Panc1 (cell line): ENCODE results near the gene ORM1.

ENCODE experiments used
- POLR2AphosphoS5 ChIP-seq: IDR thresholded peaks from 2 replicates; pipeline ENCODE4 v1.6.1; 2012; ENCODE audit warnings: mild to moderate bottlenecking, low read depth, low read length, moderate library complexity
- SIN3A ChIP-seq: IDR thresholded peaks from 2 replicates; pipeline ENCODE4 v1.6.1; 2012; ENCODE audit warnings: low read depth, mild to moderate bottlenecking, low read length, moderate library complexity, borderline replicate concordance; ENCODE audit not compliant: insufficient read depth
- TCF7L2 ChIP-seq: IDR thresholded peaks from 2 replicates; pipeline ENCODE4 v1.6.1; 2011; ENCODE audit warnings: mild to moderate bottlenecking, low read depth, low read length, inconsistent platforms
- TF ChIP-seq, protein P1 (sequence below): fragments of 450-650 bp; IDR thresholded peaks from 2 replicates; pipeline ENCODE4 v1.5.1; 2017; ENCODE audit warnings: mild to moderate bottlenecking

- TF ChIP-seq, protein P1, sequence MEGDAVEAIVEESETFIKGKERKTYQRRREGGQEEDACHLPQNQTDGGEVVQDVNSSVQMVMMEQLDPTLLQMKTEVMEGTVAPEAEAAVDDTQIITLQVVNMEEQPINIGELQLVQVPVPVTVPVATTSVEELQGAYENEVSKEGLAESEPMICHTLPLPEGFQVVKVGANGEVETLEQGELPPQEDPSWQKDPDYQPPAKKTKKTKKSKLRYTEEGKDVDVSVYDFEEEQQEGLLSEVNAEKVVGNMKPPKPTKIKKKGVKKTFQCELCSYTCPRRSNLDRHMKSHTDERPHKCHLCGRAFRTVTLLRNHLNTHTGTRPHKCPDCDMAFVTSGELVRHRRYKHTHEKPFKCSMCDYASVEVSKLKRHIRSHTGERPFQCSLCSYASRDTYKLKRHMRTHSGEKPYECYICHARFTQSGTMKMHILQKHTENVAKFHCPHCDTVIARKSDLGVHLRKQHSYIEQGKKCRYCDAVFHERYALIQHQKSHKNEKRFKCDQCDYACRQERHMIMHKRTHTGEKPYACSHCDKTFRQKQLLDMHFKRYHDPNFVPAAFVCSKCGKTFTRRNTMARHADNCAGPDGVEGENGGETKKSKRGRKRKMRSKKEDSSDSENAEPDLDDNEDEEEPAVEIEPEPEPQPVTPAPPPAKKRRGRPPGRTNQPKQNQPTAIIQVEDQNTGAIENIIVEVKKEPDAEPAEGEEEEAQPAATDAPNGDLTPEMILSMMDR: no peak
- TF ChIP-seq POLR2AphosphoS5 (no peak), SIN3A (no peak), TCF7L2 (no peak)
Observed at GRCh38 chr9:114365194-114365593, 42.3 kb downstream of the ORM1 start.
